ENCODE data around the gene DAGLA.

GRCh38 chr11:61713464-61713863, 33.3 kb downstream of the DAGLA start:
- no peak for TF ChIP-seq POLR2A (IDR thresholded peaks at IDR 0.05)
- TF ChIP-seq, protein P1, sequence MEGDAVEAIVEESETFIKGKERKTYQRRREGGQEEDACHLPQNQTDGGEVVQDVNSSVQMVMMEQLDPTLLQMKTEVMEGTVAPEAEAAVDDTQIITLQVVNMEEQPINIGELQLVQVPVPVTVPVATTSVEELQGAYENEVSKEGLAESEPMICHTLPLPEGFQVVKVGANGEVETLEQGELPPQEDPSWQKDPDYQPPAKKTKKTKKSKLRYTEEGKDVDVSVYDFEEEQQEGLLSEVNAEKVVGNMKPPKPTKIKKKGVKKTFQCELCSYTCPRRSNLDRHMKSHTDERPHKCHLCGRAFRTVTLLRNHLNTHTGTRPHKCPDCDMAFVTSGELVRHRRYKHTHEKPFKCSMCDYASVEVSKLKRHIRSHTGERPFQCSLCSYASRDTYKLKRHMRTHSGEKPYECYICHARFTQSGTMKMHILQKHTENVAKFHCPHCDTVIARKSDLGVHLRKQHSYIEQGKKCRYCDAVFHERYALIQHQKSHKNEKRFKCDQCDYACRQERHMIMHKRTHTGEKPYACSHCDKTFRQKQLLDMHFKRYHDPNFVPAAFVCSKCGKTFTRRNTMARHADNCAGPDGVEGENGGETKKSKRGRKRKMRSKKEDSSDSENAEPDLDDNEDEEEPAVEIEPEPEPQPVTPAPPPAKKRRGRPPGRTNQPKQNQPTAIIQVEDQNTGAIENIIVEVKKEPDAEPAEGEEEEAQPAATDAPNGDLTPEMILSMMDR (IDR thresholded peaks at IDR 0.05), result no peak
